ENCODE measurements around the gene DACT3. TPM values are rescaled to one million over a fixed set of nuclear protein-coding genes. Genes with fewer than 3 reads are reported as not detected.

Gene DACT3
- total RNA-seq, 2 donors from 2014 or later = 3.4 to 7.0 TPM

- Mint-ChIP-seq H3K9me3 (no peaks in the 10 kb centered on the region), H3K4me3 (peak overlapping the region; percentile 95), H3K4me1 (ENCODE audit: low read depth) (peaks cover 73% of the 10 kb centered on the region), H3K27me3 (ENCODE audit: low read depth) (no peaks in the 10 kb centered on the region), H3K36me3 (ENCODE audit: insufficient read depth in 2 of 2) (peaks cover 13 to 29% of the 10 kb centered on the region in 2 donors), H3K27ac (peak overlapping the region; percentile 81)
- DNase-seq (no peak), ATAC-seq (replicated peaks in 1 of 2) (no peak)
Observed at GRCh38 chr19:46622118-46622446, 38.9 kb downstream of the DACT3 start.

GRCh38 chr19:46621191-46622117 lies 39.5 kb downstream of the DACT3 start:
- Mint-ChIP-seq H3K27ac (peak overlapping the region; percentile 81), H3K36me3 (ENCODE audit: insufficient read depth in 2 of 2) (peaks cover 13 to 29% of the 10 kb centered on the region in 2 donors), H3K27me3 (ENCODE audit: low read depth) (no peaks in the 10 kb centered on the region), H3K9me3 (no peaks in the 10 kb centered on the region), H3K4me3 (peak overlapping the region; percentile 95), H3K4me1 (ENCODE audit: low read depth) (peaks cover 79% of the 10 kb centered on the region)
- no peak for DNase-seq
- ATAC-seq (replicated peaks in 1 of 2) = no peak

DNA sequence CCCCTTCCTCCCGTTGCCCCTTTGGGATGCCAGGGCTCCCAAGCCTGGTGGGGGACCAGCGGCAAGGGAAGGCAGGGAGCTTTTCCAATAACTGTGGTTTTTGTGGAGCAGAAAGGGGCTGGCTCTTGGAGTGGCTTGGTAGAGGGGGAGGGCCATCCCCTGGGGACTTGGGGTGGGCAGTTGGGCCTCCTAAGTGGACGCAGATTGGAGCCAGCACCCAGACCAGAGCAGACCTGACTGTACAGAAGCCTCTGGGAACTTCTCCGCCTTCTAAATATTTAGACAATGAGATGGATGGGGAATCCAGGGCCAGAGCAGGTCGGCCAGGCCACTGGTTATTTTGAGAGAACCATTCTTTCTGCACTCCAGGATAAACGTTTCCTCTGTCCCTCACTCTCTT lies 40.3 kb downstream of the DACT3 start:
- Mint-ChIP-seq H3K27ac (no peak overlapping the region), H3K9me3 (no peaks in the 10 kb centered on the region), H3K4me3 (peak overlapping the region; percentile 95), H3K4me1 (ENCODE audit: low read depth) (peaks cover 86% of the 10 kb centered on the region), H3K36me3 (ENCODE audit: insufficient read depth in 2 of 2) (peaks cover 13 to 29% of the 10 kb centered on the region in 2 donors), H3K27me3 (ENCODE audit: low read depth) (no peaks in the 10 kb centered on the region)
- ATAC-seq (replicated peaks in 1 of 2) (no peak), DNase-seq (no peak)

DNA sequence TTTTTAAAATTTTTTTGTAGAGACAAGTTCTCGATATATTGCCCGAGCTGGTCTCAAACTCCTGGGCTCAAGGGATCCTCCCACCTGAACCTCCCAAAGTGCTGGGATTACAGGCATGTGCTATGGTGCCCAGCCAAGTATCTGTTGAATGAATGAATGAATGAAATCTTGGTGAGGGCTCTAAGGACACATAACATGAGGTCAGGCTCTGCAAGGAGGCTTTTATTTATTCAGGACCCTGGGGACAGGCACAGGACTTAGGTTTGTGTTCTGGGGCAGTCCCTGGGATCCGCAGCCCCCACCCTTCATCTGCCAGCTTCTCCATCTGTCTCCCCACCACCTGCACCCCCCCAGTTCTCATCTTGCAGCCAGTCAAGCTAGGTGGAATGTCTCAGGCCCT lies 40.7 kb downstream of the DACT3 start:
- Mint-ChIP-seq H3K27me3 (ENCODE audit: low read depth) (no peaks in the 10 kb centered on the region), H3K4me1 (ENCODE audit: low read depth) (peaks cover 86% of the 10 kb centered on the region), H3K36me3 (ENCODE audit: insufficient read depth in 2 of 2) (peaks cover 13 to 29% of the 10 kb centered on the region in 2 donors), H3K9me3 (no peaks in the 10 kb centered on the region), H3K27ac (peak overlapping the region; percentile 99), H3K4me3 (peak overlapping the region; percentile 95)
- DNase-seq (no peak), ATAC-seq (replicated peaks in 1 of 2) (no peak)

DNA sequence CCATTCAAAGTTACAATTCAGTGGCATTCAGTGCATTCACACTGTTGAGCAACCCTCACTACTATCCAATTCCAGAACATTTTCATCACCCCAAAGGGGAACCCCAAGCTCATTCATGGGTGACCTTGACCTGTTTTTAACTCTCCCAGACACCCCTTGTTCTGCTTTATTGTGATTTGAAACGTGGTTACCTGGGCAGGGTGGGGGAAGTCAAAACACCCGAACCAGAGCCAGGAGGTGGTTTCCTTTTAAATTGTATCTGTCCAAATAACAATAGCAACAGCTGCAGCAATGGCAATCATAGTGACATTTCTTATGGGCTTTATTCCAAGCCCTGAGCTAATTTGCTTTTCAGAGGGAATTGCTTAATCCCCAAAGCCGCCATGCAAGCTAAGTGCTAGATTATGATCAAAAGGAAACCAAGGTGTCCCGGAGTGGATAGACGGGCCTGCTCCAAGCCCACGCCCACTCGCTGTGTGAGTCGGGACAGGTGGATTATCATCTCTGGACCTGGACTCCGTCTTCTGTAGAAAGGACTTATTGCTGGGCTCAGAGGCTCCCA lies 42.2 kb downstream of the DACT3 start:
- ATAC-seq (replicated peaks in 1 of 2) = no peak
- Mint-ChIP-seq H3K27me3 (ENCODE audit: low read depth) (no peaks in the 10 kb centered on the region), H3K36me3 (ENCODE audit: insufficient read depth in 2 of 2) (peaks cover 7 to 23% of the 10 kb centered on the region in 2 donors), H3K4me1 (ENCODE audit: low read depth) (peaks cover 85% of the 10 kb centered on the region), H3K9me3 (no peaks in the 10 kb centered on the region), H3K27ac (peak overlapping the region; percentile 99), H3K4me3 (peak overlapping the region; percentile 95)
- no peak for DNase-seq

- DNase-seq (peak in 1 of 2 donors; percentile 32), ATAC-seq (replicated peaks in 1 of 2) (peak; percentile 7 to 8)
- H3K27me3 Mint-ChIP-seq (ENCODE audit: low read depth) = no peaks in the 10 kb centered on the region
- H3K27ac Mint-ChIP-seq = no peak overlapping the region
- H3K4me1 Mint-ChIP-seq (ENCODE audit: low read depth) = peaks cover 92% of the 10 kb centered on the region
- no peaks in the 10 kb centered on the region for H3K9me3 Mint-ChIP-seq
- H3K4me3 Mint-ChIP-seq = peak overlapping the region; percentile 58 to 95
- peaks cover 7 to 17% of the 10 kb centered on the region in 2 donors for H3K36me3 Mint-ChIP-seq (ENCODE audit: insufficient read depth in 2 of 2)
Observed at GRCh38 chr19:46617601-46618000, 43.4 kb downstream of the DACT3 start.

GRCh38 chr19:46616631-46617322 lies 44.2 kb downstream of the DACT3 start:
- DNase-seq (peak; percentile 74 to 78), ATAC-seq (replicated peaks in 1 of 2) (peak; percentile 46 to 49)
- H3K4me3 Mint-ChIP-seq = peak overlapping the region; percentile 82 to 95
- peak overlapping the region; percentile 83 for H3K27ac Mint-ChIP-seq
- H3K9me3 Mint-ChIP-seq = no peaks in the 10 kb centered on the region
- peaks cover 92% of the 10 kb centered on the region for H3K4me1 Mint-ChIP-seq (ENCODE audit: low read depth)
- peaks cover 4 to 9% of the 10 kb centered on the region in 2 donors for H3K36me3 Mint-ChIP-seq (ENCODE audit: insufficient read depth in 2 of 2)
- H3K27me3 Mint-ChIP-seq (ENCODE audit: low read depth) = no peaks in the 10 kb centered on the region

DNA sequence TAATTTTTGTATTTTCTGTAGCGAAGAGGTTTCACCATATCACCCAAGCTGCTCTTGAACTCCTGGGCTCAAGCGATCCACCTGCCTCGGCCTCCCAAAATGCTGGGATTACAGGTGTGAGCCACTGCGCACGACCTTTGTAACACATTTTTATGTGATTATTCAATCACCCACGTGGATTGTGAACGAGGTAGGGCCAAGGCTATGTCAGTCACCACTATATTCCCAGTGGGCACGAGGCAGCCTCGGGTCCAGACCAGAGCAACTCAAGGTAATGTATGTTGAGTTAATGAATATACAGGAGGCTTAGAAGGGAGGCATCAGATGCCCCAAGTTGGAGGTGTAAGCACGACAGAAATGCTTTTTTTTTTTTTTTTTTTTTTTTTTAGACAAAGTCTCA lies 45.0 kb downstream of the DACT3 start:
- Mint-ChIP-seq H3K9me3 (no peaks in the 10 kb centered on the region), H3K4me1 (ENCODE audit: low read depth) (peaks cover 92% of the 10 kb centered on the region), H3K4me3 (peak overlapping the region; percentile 58), H3K27ac (no peak overlapping the region), H3K36me3 (ENCODE audit: insufficient read depth in 2 of 2) (peaks cover 4 to 10% of the 10 kb centered on the region in 2 donors), H3K27me3 (ENCODE audit: low read depth) (no peaks in the 10 kb centered on the region)
- DNase-seq = no peak
- no peak for ATAC-seq (replicated peaks in 1 of 2)

DNA sequence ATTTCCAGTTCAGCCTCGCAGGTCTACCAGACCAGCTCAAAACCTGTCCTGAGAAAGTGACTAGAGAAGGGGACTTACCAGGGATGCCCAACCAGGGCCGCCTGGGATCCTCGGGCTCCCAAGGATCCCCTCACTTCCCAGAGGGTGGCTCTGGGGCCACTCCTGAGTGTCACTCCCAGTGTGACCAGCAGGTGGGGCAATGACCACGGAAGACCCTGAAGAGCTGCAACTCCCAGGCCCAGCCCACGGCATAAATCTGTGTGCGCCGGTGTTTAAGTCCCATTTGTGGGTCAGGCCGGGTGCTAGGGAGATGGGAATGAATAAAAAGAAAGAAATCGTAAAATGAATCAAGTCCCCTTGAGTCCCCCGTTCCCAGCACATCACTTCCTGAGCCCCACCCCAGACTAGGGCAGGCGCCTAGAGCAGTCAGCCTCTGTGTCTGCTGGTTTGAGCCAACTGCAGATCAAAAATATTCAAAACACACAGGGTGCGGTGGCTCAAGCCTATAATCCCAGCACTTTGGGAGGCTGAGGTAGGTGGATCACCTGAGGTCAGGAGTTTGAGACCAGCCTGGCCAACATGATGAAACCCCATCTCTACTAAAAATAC lies 46.8 kb downstream of the DACT3 start:
- Mint-ChIP-seq H3K36me3 (ENCODE audit: insufficient read depth in 2 of 2) (peaks cover 6 to 13% of the 10 kb centered on the region in 2 donors), H3K4me1 (ENCODE audit: low read depth) (peaks cover 85% of the 10 kb centered on the region), H3K27me3 (ENCODE audit: low read depth) (no peaks in the 10 kb centered on the region), H3K4me3 (peak overlapping the region; percentile 58 to 76), H3K9me3 (no peaks in the 10 kb centered on the region), H3K27ac (peak overlapping the region; percentile 79)
- DNase-seq (peak; percentile 85 to 91), ATAC-seq (replicated peaks in 1 of 2) (peak; percentile 54 to 61)

DNA sequence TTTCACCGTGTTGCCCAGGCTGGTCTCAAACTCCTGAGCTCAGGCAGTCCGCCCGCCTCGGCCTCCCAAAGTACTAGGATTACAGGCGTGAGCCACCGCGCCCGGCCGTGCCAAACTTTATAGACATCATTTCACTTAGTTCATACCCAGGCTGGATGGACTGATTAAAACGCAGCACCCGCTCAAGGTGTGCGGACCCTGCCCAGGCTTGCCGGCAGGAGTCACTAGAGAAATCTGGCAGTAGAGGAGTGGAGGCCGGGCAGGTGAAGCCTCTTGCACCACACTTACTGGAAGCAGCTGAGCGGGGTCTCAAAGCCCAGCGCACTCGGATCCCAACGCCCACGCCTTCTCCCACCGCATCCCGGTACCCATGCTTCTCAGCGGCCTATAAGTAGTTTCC lies 47.5 kb downstream of the DACT3 start:
- ATAC-seq (replicated peaks in 1 of 2) = no peak
- Mint-ChIP-seq H3K9me3 (no peaks in the 10 kb centered on the region), H3K4me3 (no peak overlapping the region)

GRCh38 chr19:46611776-46612175 lies 49.2 kb downstream of the DACT3 start:
- no peaks in the 10 kb centered on the region for H3K27me3 Mint-ChIP-seq (ENCODE audit: low read depth)
- peak overlapping the region; percentile 27 for H3K27ac Mint-ChIP-seq
- peak overlapping the region; percentile 52 to 69 for H3K4me3 Mint-ChIP-seq
- DNase-seq (no peak), ATAC-seq (replicated peaks in 1 of 2) (no peak)
- no peaks in the 10 kb centered on the region for H3K9me3 Mint-ChIP-seq
- H3K4me1 Mint-ChIP-seq (ENCODE audit: low read depth) = peaks cover 67% of the 10 kb centered on the region
- peaks cover 6 to 27% of the 10 kb centered on the region in 2 donors for H3K36me3 Mint-ChIP-seq (ENCODE audit: insufficient read depth in 2 of 2)

More for the DNA sequence above, 47.5 kb downstream of the DACT3 start:
- no peak for DNase-seq
- H3K27ac Mint-ChIP-seq = no peak overlapping the region
- no peaks in the 10 kb centered on the region for H3K27me3 Mint-ChIP-seq (ENCODE audit: low read depth)
- peaks cover 5 to 13% of the 10 kb centered on the region in 2 donors for H3K36me3 Mint-ChIP-seq (ENCODE audit: insufficient read depth in 2 of 2)
- H3K4me1 Mint-ChIP-seq (ENCODE audit: low read depth) = peaks cover 78% of the 10 kb centered on the region

- no peak for DNase-seq
- H3K4me1 Mint-ChIP-seq (ENCODE audit: low read depth) = peaks cover 66% of the 10 kb centered on the region
- ATAC-seq (replicated peaks in 1 of 2) = peak; percentile 10 to 50
- peaks cover 9 to 33% of the 10 kb centered on the region in 2 donors for H3K36me3 Mint-ChIP-seq (ENCODE audit: insufficient read depth in 2 of 2)
- peak overlapping the region; percentile 27 for H3K27ac Mint-ChIP-seq
- H3K27me3 Mint-ChIP-seq (ENCODE audit: low read depth) = no peaks in the 10 kb centered on the region
- peak overlapping the region; percentile 52 to 69 for H3K4me3 Mint-ChIP-seq
- no peaks in the 10 kb centered on the region for H3K9me3 Mint-ChIP-seq
Observed at GRCh38 chr19:46610851-46611770, 49.9 kb downstream of the DACT3 start.
